A549 (cell line): ENCODE results near the gene MAGI2.

Source experiments
- BHLHE40 ChIP-seq: IDR thresholded peaks from 2 replicates; pipeline ENCODE4 v1.6.1; 2012; ENCODE audit warnings: low read depth, low read length, inconsistent platforms
- CEBPB ChIP-seq, 2 experiments: fragments of >200 bp in 1 of 2; sonication (Bioruptor Twin) in 1 of 2; formaldehyde crosslinking in 1 of 2; IDR thresholded peaks; 2 replicates each; pipeline ENCODE4 v1.6.1; 2012 to 2016
- EP300 ChIP-seq, 2 experiments: fragments of >200 bp; sonication (Bioruptor Twin); formaldehyde crosslinking; IDR thresholded peaks; 2 replicates in 1 of 2; 3 replicates in 1 of 2; pipeline ENCODE4 v1.6.1; 2016 to 2017
- MAFK ChIP-seq: fragments of 450-650 bp; IDR thresholded peaks from 2 replicates; pipeline ENCODE4 v1.6.1; 2014; ENCODE audit not compliant: partially characterized antibody
- MAZ ChIP-seq: fragments of 150-350 bp; IDR thresholded peaks from 2 replicates; pipeline ENCODE4 v1.6.1; 2014; ENCODE audit warnings: antibody characterized with exemption, low read depth, low read length, borderline replicate concordance
- NR3C1 ChIP-seq: fragments of >200 bp; sonication (Bioruptor Twin); formaldehyde crosslinking; IDR thresholded peaks from 3 replicates; pipeline ENCODE4 v1.6.1; 2017
- POLR2A ChIP-seq: IDR thresholded peaks from 2 replicates; pipeline ENCODE4 v1.6.1; 2012; ENCODE audit warnings: mild to moderate bottlenecking, low read length
- RCOR1 ChIP-seq: fragments of 150-350 bp; IDR thresholded peaks from 2 replicates; pipeline ENCODE4 v1.6.1; 2014; ENCODE audit warnings: antibody characterized with exemption, low read length, low read depth
- RFX5 ChIP-seq: fragments of 450-650 bp; IDR thresholded peaks from 2 replicates; pipeline ENCODE4 v1.7.1; 2014; ENCODE audit warnings: antibody characterized with exemption, mild to moderate bottlenecking, moderate library complexity
- ZFP36 ChIP-seq: fragments of 450-650 bp; IDR thresholded peaks from 2 replicates; pipeline ENCODE4 v1.6.1; 2014; ENCODE audit warnings: borderline replicate concordance; ENCODE audit not compliant: partially characterized antibody
- TF ChIP-seq, protein P1 (sequence below): fragments of 250-450 bp; sonication (Bioruptor Pico); IDR thresholded peaks from 2 replicates; pipeline ENCODE4 v1.5.0; 2021; ENCODE audit warnings: mild to moderate bottlenecking, moderate library complexity, borderline replicate concordance
- TF ChIP-seq, protein P2 (sequence below): fragments of >200 bp; sonication (Bioruptor Twin); formaldehyde crosslinking; IDR thresholded peaks from 3 replicates; pipeline ENCODE4 v1.5.1; 2016
- TF ChIP-seq, protein P3 (sequence below): fragments of 200-600 bp; sonication (generic); IDR thresholded peaks from 2 replicates; pipeline ENCODE4 v1.6.1; 2016; ENCODE audit warnings: antibody characterized with exemption, mild to moderate bottlenecking, moderate library complexity
- TF ChIP-seq, protein P4 (sequence below): fragments of >200 bp; sonication (Bioruptor Twin); formaldehyde crosslinking; IDR thresholded peaks from 3 replicates; pipeline ENCODE4 v1.6.1; 2016

DNA sequence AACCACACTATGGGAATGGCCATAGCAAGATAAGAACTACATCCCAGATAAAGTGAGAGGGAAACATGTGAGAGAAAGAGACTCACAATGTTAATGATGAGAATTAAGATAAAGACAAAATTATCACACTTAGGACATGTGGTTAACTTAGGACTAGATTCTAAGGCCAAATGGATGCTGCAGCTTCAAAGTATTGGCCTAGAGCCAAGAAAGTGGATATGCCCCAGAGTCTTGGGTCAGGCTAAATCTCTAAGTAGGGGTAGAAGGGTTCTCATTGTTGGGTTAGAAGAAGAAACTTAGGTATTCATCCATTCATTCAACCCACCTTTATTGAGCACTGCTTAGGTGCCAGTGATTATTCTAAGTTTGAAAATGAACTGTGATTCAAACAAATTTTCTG, 836.9 kb downstream of the MAGI2 start:
- TF ChIP-seq, protein P1, sequence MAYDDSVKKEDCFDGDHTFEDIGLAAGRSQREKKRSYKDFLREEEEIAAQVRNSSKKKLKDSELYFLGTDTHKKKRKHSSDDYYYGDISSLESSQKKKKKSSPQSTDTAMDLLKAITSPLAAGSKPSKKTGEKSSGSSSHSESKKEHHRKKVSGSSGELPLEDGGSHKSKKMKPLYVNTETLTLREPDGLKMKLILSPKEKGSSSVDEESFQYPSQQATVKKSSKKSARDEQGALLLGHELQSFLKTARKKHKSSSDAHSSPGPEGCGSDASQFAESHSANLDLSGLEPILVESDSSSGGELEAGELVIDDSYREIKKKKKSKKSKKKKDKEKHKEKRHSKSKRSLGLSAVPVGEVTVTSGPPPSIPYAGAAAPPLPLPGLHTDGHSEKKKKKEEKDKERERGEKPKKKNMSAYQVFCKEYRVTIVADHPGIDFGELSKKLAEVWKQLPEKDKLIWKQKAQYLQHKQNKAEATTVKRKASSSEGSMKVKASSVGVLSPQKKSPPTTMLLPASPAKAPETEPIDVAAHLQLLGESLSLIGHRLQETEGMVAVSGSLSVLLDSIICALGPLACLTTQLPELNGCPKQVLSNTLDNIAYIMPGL (CRISPR knock-in tag) = no peak
- TF ChIP-seq CEBPB (IDR thresholded peaks at IDR 0.05) = no peak
- TF ChIP-seq MAFK = no peak
- TF ChIP-seq ZFP36 = no peak
- TF ChIP-seq, protein P2, sequence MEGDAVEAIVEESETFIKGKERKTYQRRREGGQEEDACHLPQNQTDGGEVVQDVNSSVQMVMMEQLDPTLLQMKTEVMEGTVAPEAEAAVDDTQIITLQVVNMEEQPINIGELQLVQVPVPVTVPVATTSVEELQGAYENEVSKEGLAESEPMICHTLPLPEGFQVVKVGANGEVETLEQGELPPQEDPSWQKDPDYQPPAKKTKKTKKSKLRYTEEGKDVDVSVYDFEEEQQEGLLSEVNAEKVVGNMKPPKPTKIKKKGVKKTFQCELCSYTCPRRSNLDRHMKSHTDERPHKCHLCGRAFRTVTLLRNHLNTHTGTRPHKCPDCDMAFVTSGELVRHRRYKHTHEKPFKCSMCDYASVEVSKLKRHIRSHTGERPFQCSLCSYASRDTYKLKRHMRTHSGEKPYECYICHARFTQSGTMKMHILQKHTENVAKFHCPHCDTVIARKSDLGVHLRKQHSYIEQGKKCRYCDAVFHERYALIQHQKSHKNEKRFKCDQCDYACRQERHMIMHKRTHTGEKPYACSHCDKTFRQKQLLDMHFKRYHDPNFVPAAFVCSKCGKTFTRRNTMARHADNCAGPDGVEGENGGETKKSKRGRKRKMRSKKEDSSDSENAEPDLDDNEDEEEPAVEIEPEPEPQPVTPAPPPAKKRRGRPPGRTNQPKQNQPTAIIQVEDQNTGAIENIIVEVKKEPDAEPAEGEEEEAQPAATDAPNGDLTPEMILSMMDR = no peak
- TF ChIP-seq BHLHE40 = no peak
- no peak for TF ChIP-seq POLR2A
- TF ChIP-seq EP300 (IDR thresholded peaks at IDR 0.05) = no peak
- TF ChIP-seq, protein P3, sequence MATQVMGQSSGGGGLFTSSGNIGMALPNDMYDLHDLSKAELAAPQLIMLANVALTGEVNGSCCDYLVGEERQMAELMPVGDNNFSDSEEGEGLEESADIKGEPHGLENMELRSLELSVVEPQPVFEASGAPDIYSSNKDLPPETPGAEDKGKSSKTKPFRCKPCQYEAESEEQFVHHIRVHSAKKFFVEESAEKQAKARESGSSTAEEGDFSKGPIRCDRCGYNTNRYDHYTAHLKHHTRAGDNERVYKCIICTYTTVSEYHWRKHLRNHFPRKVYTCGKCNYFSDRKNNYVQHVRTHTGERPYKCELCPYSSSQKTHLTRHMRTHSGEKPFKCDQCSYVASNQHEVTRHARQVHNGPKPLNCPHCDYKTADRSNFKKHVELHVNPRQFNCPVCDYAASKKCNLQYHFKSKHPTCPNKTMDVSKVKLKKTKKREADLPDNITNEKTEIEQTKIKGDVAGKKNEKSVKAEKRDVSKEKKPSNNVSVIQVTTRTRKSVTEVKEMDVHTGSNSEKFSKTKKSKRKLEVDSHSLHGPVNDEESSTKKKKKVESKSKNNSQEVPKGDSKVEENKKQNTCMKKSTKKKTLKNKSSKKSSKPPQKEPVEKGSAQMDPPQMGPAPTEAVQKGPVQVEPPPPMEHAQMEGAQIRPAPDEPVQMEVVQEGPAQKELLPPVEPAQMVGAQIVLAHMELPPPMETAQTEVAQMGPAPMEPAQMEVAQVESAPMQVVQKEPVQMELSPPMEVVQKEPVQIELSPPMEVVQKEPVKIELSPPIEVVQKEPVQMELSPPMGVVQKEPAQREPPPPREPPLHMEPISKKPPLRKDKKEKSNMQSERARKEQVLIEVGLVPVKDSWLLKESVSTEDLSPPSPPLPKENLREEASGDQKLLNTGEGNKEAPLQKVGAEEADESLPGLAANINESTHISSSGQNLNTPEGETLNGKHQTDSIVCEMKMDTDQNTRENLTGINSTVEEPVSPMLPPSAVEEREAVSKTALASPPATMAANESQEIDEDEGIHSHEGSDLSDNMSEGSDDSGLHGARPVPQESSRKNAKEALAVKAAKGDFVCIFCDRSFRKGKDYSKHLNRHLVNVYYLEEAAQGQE = no peak
- TF ChIP-seq RCOR1 = no peak
- TF ChIP-seq, protein P4, sequence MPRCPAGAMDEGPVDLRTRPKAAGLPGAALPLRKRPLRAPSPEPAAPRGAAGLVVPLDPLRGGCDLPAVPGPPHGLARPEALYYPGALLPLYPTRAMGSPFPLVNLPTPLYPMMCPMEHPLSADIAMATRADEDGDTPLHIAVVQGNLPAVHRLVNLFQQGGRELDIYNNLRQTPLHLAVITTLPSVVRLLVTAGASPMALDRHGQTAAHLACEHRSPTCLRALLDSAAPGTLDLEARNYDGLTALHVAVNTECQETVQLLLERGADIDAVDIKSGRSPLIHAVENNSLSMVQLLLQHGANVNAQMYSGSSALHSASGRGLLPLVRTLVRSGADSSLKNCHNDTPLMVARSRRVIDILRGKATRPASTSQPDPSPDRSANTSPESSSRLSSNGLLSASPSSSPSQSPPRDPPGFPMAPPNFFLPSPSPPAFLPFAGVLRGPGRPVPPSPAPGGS = no peak
- TF ChIP-seq MAZ = no peak
- no peak for TF ChIP-seq RFX5
- no peak for TF ChIP-seq NR3C1
